Ectodermal cell (in vitro differentiated cells): ENCODE measurements around the gene WWC2.
"Not testable (repeated sequence)": the region's sequence is repeated elsewhere in the genome, so short reads cannot be mapped to it uniquely, and the experiment has no call there.

Experiments
- H3K27ac ChIP-seq: 2 replicates; pipeline ENCODE4 v1.7.0; 2013; ENCODE audit warnings: mild to moderate bottlenecking, low read depth, low read length; ENCODE audit not compliant: insufficient read depth, poor library complexity, severe bottlenecking
- H3K27me3 ChIP-seq: 2 replicates; pipeline ENCODE4 v1.7.0; 2013; ENCODE audit warnings: mild to moderate bottlenecking, low read length; ENCODE audit not compliant: insufficient read depth, control insufficient read depth, poor library complexity, severe bottlenecking
- H3K36me3 ChIP-seq: one replicate; pipeline ENCODE4 v1.7.0; 2013; ENCODE audit warnings: low read length; ENCODE audit not compliant: control insufficient read depth, insufficient read depth
- H3K4me1 ChIP-seq: one replicate; pipeline ENCODE4 v1.7.0; 2013; ENCODE audit warnings: low read length; ENCODE audit not compliant: control insufficient read depth, insufficient read depth
- H3K4me3 ChIP-seq: 2 replicates; pipeline ENCODE4 v1.7.0; 2013; ENCODE audit warnings: low read depth, low read length, control low read depth; ENCODE audit not compliant: insufficient read depth
- H3K9me3 ChIP-seq: 2 replicates; pipeline ENCODE4 v1.7.0; 2013; ENCODE audit warnings: mild to moderate bottlenecking, low read length, moderate library complexity; ENCODE audit not compliant: control insufficient read depth
- WGBS, 2 experiments: methylation state at CpG; one replicate each; pipeline ENCODE4 v1.1.7; 2013; ENCODE audit warnings: missing lambda C conversion rate in 2 of 2; 5-methylcytosine and 5-hydroxymethylcytosine counted together

The WWC2 gene

DNA sequence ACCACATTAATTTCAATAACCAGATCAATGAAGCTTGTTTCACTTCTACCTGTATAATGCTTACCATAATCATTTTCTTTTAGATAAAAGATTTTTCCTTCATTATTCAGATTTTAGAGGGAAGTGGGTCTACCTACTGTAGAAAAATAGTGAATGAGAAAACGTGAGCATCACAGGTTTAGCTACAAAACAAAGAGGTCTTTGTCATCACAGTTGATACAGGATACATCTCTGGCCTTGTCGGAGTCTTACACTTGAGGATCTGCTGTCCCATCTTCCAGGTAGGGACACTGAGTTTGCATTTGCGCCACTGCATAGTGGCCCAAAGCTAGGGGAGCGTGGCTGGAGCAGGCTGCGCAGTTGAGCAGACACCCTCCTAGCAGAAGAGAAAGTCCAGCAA lies 222.5 kb downstream of the WWC2 start:
- no peaks in the 10 kb centered on the region for H3K27me3 ChIP-seq
- no peaks in the 10 kb centered on the region for H3K4me1 ChIP-seq
- no peaks in the 10 kb centered on the region for H3K9me3 ChIP-seq
- no peak overlapping the region for H3K27ac ChIP-seq
- H3K36me3 ChIP-seq, result no peaks in the 10 kb centered on the region
- no peak overlapping the region for H3K4me3 ChIP-seq
- WGBS, 2 experiments, result 94 to 95% methylated on average over 5 of the region's 5 CpGs

- H3K4me1 ChIP-seq, result no peaks in the 10 kb centered on the region
- no peaks in the 10 kb centered on the region for H3K9me3 ChIP-seq
- no peak within 1 kb of the TSS for H3K4me3 ChIP-seq
- no peaks in the 10 kb centered on the region for H3K36me3 ChIP-seq
- H3K27ac ChIP-seq, result no peak within 1 kb of the TSS
- H3K27me3 ChIP-seq, result no peaks in the 10 kb centered on the region
- 97 to 98% methylated on average over 5 of the region's 5 CpGs for WGBS, 2 experiments
Observed at GRCh38 chr4:183322326-183322725, 223.3 kb downstream of the WWC2 start, which contains the start of gene CLDN24. Gene CLDN24, minus strand, starts transcription at chr4:183322426. Its CDS starts 0 bp downstream, at chr4:183322426.

DNA sequence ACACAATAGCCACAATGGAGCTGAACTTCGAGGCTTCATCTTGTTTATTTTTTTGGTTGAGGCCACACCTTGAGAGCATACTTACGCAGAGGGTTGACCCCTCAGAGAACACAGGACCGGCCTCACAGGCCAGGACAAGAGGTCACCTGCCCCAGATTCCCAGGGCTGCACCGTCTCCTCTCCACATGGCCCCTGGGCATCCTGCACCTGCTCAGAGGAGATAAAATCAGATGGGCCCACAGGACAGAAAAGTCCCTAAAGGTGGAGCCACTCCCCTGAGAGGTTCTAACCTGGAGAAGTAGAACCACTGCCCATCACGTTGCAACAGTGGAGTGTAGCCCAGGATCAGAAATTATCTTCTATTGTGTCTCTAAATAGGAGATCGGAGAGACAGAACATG lies 224.2 kb downstream of the WWC2 start:
- no peaks in the 10 kb centered on the region for H3K4me1 ChIP-seq
- no peaks in the 10 kb centered on the region for H3K9me3 ChIP-seq
- WGBS, 2 experiments, result 91 to 93% methylated on average over 6 of the region's 6 CpGs
- H3K36me3 ChIP-seq, result no peaks in the 10 kb centered on the region
- no peaks in the 10 kb centered on the region for H3K27me3 ChIP-seq
- H3K4me3 ChIP-seq, result no peak overlapping the region
- no peak overlapping the region for H3K27ac ChIP-seq

DNA sequence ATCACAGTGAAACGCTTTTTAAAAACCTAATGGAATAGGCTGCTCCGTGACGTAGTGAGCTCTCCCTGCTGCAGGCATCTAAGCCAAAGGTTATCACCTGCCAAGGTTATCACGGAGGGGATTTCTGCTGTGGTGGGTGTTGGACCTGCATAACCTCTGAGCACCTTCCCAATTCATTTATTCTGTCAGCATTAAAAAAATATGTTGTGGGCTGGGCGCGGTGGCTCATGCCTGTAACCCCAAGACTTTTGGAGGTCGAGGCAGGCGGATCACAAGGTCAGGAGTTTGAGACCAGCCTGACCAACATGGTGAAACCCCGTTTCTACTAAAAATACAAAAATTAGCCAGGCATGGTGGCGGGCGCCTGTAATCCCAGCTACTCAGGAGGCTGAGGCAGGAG lies 225.0 kb downstream of the WWC2 start:
- H3K27me3 ChIP-seq, H3K4me1 ChIP-seq, H3K4me3 ChIP-seq, H3K27ac ChIP-seq, H3K9me3 ChIP-seq, H3K36me3 ChIP-seq: not testable (repeated sequence)
- 98 to 99% methylated on average over 11 of the region's 11 CpGs for WGBS, 2 experiments

DNA sequence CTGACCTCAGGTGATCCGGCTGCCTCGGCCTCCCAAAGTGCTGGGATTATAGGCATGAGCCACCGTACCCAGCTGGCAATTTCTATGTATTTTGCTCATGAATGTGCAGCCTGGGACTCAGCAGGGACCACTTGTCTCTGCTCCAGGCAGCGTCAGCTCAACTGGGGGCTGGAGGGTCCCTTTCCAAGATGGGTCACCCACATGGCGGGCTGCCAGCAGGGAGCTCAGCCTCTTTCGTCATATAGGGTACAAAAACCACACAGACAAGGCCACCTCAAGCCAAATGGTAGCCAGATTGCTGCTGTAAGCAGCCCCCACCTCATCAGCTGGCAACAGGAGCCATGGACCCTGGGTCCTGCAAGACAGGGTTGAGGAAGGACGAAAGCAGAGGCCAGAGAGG lies 225.6 kb downstream of the WWC2 start:
- H3K27me3 ChIP-seq, result no peaks in the 10 kb centered on the region
- no peaks in the 10 kb centered on the region for H3K36me3 ChIP-seq
- peaks cover 2% of the 10 kb centered on the region for H3K9me3 ChIP-seq
- no peak overlapping the region for H3K27ac ChIP-seq
- WGBS, 2 experiments, result 93 to 95% methylated on average over 7 of the region's 7 CpGs
- H3K4me1 ChIP-seq, result no peaks in the 10 kb centered on the region
- no peak overlapping the region for H3K4me3 ChIP-seq

DNA sequence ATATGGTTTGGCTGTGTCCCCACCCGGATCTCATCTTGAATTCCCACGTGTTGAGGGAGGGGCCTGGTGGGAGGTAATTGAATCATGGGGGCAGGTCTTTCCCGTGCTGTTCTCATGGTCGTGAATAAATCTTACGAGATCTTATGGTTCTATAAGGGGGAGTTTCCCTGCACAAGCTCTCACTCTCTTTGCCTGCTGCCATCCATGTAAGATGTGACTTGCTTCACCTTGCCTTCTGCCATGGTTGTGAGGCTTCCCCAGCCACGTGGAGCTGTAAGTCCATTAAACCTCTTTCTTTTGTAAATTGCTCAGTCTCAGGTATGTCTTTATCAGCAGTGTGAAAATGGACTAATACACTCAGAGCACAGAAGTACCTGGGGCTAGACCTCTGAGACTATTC lies 227.3 kb downstream of the WWC2 start:
- WGBS, 2 experiments, result 89 to 92% methylated on average over 6 of the region's 6 CpGs
- not testable (repeated sequence) for H3K4me3 ChIP-seq, H3K9me3 ChIP-seq, H3K4me1 ChIP-seq, H3K27me3 ChIP-seq, H3K36me3 ChIP-seq, H3K27ac ChIP-seq

GRCh38 chr4:183326853-183327252 lies 227.8 kb downstream of the WWC2 start:
- 91 to 93% methylated on average over 2 of the region's 2 CpGs for WGBS, 2 experiments
- peaks cover 2% of the 10 kb centered on the region for H3K9me3 ChIP-seq
- H3K4me3 ChIP-seq, result no peak overlapping the region

DNA sequence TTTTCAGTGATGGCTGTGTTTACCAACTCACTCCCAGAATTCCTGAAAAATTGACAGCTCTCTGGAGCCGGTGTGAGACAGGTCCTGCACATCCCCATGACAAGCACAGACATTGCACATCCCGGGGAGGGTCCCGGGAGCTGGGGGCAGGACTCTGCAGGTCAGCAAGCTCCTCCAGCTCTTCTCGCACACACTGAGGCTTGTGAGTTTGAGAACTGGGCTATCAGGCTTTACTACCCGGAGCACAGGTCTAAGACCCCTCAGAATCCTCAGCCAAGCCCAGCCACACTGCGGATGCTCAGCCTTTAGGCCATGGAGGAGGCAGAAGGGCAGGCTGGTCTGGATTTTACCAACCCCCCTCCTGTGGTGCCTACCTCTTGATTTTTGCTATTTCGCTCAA lies 228.8 kb downstream of the WWC2 start:
- Histone ChIP-seq H3K9me3 (peaks cover 2% of the 10 kb centered on the region), H3K36me3 (no peaks in the 10 kb centered on the region), H3K4me1 (no peaks in the 10 kb centered on the region), H3K27me3 (no peaks in the 10 kb centered on the region), H3K27ac (no peak overlapping the region), H3K4me3 (no peak overlapping the region)
- WGBS, 2 experiments, result 92 to 93% methylated on average over 7 of the region's 7 CpGs

More at GRCh38 chr4:183326853-183327252, 227.8 kb downstream of the WWC2 start:
- no peak overlapping the region for H3K27ac ChIP-seq
- no peaks in the 10 kb centered on the region for H3K36me3 ChIP-seq
- no peaks in the 10 kb centered on the region for H3K27me3 ChIP-seq
- H3K4me1 ChIP-seq, result no peaks in the 10 kb centered on the region

GRCh38 chr4:183328832-183329231 lies 229.8 kb downstream of the WWC2 start:
- peaks cover 2% of the 10 kb centered on the region for H3K9me3 ChIP-seq
- no peak overlapping the region for H3K4me3 ChIP-seq
- 84 to 86% methylated on average over 7 of the region's 7 CpGs for WGBS, 2 experiments
- H3K36me3 ChIP-seq, result no peaks in the 10 kb centered on the region
- no peak overlapping the region for H3K27ac ChIP-seq
- H3K27me3 ChIP-seq, result no peaks in the 10 kb centered on the region
- no peaks in the 10 kb centered on the region for H3K4me1 ChIP-seq

DNA sequence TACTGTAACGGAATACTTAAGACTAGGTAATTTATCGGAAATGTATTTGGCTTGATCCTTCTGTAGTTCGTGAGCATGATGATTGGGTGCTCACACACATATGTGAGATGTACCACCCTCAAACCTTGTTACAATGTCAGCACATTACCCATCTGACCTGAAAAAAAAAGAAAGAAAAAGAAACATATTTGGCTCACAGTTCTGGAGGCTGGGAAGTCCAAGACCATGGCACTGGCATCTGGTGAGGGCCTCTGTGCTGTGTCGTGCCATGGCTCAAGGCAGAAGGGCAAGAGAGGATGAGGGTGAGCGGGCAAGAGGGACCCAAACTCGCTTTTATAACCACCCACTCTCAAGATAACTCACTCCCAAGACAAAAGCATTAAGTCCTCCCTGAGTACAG lies 230.2 kb downstream of the WWC2 start:
- H3K36me3 ChIP-seq, result no peaks in the 10 kb centered on the region
- H3K4me3 ChIP-seq, result no peak overlapping the region
- no peaks in the 10 kb centered on the region for H3K4me1 ChIP-seq
- H3K27ac ChIP-seq, result no peak overlapping the region
- peaks cover 2% of the 10 kb centered on the region for H3K9me3 ChIP-seq
- no peaks in the 10 kb centered on the region for H3K27me3 ChIP-seq
- 97 to 99% methylated on average over 6 of the region's 6 CpGs for WGBS, 2 experiments
